OCI-LY7 (cell line): ENCODE measurements around the gene SMIM33. TPM values are rescaled to one million over a fixed set of nuclear protein-coding genes. Genes with fewer than 3 reads are reported as not detected.
"Not testable (repeated sequence)": the region's sequence is repeated elsewhere in the genome, so short reads cannot be mapped to it uniquely, and the experiment has no call there.

Experiments
- BruUV-seq: library from RNA; stranded (reverse); fragments of 400-500 nt; replicated peaks from 2 replicates; lab custom pipeline; 2021; lab: Mats Ljungman, UMichigan
- CTCF ChIA-PET: fragments of 300-600 bp; sonication (Branson Sonifier 250); formaldehyde crosslinking; loops from one replicate; lab custom pipeline; 2022; ENCODE audit warnings: antibody characterized with exemption; ENCODE audit not compliant: unreplicated experiment; lab: Charles Lee
- POLR2A ChIA-PET: fragments of 300-600 bp; sonication (Branson Sonifier 250); formaldehyde crosslinking; loops from one replicate; lab custom pipeline; 2022; ENCODE audit warnings: antibody characterized with exemption; lab: Charles Lee
- DNase-seq: peaks from one replicate; pipeline ENCODE4 v3.0.0-alpha.2; 2015; ENCODE audit warnings: low spot score
- H2AFZ ChIP-seq: fragments of 200-600 bp; sonication (generic), shearing (Covaris generic); 2 replicates; pipeline ENCODE4 v1.6.1; 2014; ENCODE audit warnings: mild to moderate bottlenecking, antibody characterized with exemption, low read length, moderate library complexity
- H3K27ac ChIP-seq: fragments of 200-600 bp; sonication (generic); 2 replicates; pipeline ENCODE4 v1.5.1; 2014; ENCODE audit warnings: mixed run types, low read depth, mild to moderate bottlenecking, moderate library complexity, low read length, inconsistent platforms; ENCODE audit not compliant: poor library complexity, severe bottlenecking
- H3K36me3 ChIP-seq: fragments of 200-600 bp; sonication (generic); 2 replicates; pipeline ENCODE4 v1.6.1; 2014; ENCODE audit warnings: mild to moderate bottlenecking, antibody characterized with exemption, low read length, moderate library complexity, mixed read lengths; ENCODE audit not compliant: insufficient read depth
- H3K4me1 ChIP-seq: fragments of 200-600 bp; sonication (generic); 2 replicates; pipeline ENCODE4 v1.5.1; 2014; ENCODE audit warnings: mild to moderate bottlenecking, low read length; ENCODE audit not compliant: insufficient read depth, poor library complexity, severe bottlenecking
- H3K4me2 ChIP-seq: fragments of 200-600 bp; sonication (generic); 2 replicates; pipeline ENCODE4 v1.6.1; 2014; ENCODE audit warnings: mild to moderate bottlenecking, low read length
- H3K4me3 ChIP-seq: fragments of 200-600 bp; sonication (generic); 2 replicates; pipeline ENCODE4 v1.5.1; 2014; ENCODE audit warnings: mild to moderate bottlenecking, low read depth, low read length; ENCODE audit not compliant: poor library complexity, severe bottlenecking
- H3K79me2 ChIP-seq: fragments of 200-600 bp; sonication (generic); 2 replicates; pipeline ENCODE4 v1.6.1; 2016; ENCODE audit warnings: low read depth, mild to moderate bottlenecking, low read length, moderate library complexity, mixed read lengths; ENCODE audit not compliant: insufficient read depth
- H3K9me2 ChIP-seq: fragments of 200-600 bp; sonication (generic); 2 replicates; pipeline ENCODE4 v1.6.1; 2016; ENCODE audit warnings: mild to moderate bottlenecking, low read length, mixed read lengths; ENCODE audit not compliant: insufficient read depth
- H3K9me3 ChIP-seq: fragments of 200-600 bp; sonication (generic); 2 replicates; pipeline ENCODE4 v1.6.1; 2014; ENCODE audit warnings: mild to moderate bottlenecking, mixed run types, low read length, mixed read lengths
- H4K20me1 ChIP-seq: fragments of 200-600 bp; sonication (generic); 2 replicates; pipeline ENCODE4 v1.6.1; 2014; ENCODE audit warnings: mild to moderate bottlenecking, antibody characterized with exemption, low read length, moderate library complexity, mixed read lengths; ENCODE audit not compliant: insufficient read depth
- EZH2phosphoT487 ChIP-seq: fragments of 200-600 bp; sonication (generic); IDR thresholded peaks from 2 replicates; pipeline ENCODE4 v1.6.1; 2018; ENCODE audit warnings: low read depth, borderline replicate concordance, mild to moderate bottlenecking, mixed run types, antibody characterized with exemption, low read length, moderate library complexity, mixed read lengths
- intact Hi-C: fragments of 100-400 bp; cut with micrococcal nuclease; formaldehyde crosslinking; loops from one replicate; pipeline ENCODE4 v1.10.0; 2022; ENCODE audit not compliant: unreplicated experiment
- total RNA-seq, 2 experiments: library from RNA; depleted of rRNA in 1 of 2; stranded (reverse); fragments of >200 nt in 1 of 2; shearing (Covaris generic) in 1 of 2; gene quantifications; 2 replicates each; pipeline ENCODE4 v1.2.3, GENCODE V29; 2014 to 2022
- TF ChIP-seq, protein P1 (sequence below): fragments of 200-600 bp; sonication (generic); conservative IDR thresholded peaks from 2 replicates; pipeline ENCODE4 v1.5.1; 2014; ENCODE audit warnings: mild to moderate bottlenecking, antibody characterized with exemption, low read length, moderate library complexity, mixed read lengths

Gene SMIM33
- total RNA-seq, 2 experiments from 2014 or later = not detected

GRCh38 chr5:139503879-139504278 lies 33.1 kb downstream of the SMIM33 start:
- H3K4me1 ChIP-seq, H4K20me1 ChIP-seq, H2AFZ ChIP-seq, H3K27ac ChIP-seq, POLR2A ChIA-PET, CTCF ChIA-PET, H3K36me3 ChIP-seq, intact Hi-C loops, H3K4me3 ChIP-seq, BruUV-seq, H3K4me2 ChIP-seq, DNase-seq, H3K9me3 ChIP-seq, H3K9me2 ChIP-seq, H3K79me2 ChIP-seq: not testable (repeated sequence)

DNA sequence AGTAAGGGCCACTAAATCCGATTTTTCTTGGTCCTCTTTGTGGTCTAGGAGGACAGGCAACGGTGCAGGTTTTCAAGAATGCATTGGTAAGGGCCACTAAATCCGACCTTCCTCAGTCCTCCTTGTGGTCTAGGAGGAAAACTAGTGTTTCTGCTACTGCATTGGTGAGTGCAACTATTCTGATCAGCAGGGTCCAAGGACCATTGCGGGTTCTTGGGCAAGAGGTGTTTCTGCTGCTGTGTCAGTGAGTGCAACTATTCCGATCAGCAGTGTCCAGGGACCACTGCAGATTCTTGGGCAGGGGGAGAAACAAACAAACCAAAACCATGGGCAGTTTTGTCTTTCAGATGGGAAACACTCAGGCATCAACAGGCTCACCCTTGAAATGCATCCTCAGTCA lies 33.9 kb downstream of the SMIM33 start:
- DNase-seq, H3K9me3 ChIP-seq, H3K79me2 ChIP-seq, H2AFZ ChIP-seq, H3K4me3 ChIP-seq, H3K4me2 ChIP-seq, CTCF ChIA-PET, H3K9me2 ChIP-seq, intact Hi-C loops, H3K4me1 ChIP-seq, H4K20me1 ChIP-seq, H3K27ac ChIP-seq, BruUV-seq, POLR2A ChIA-PET, H3K36me3 ChIP-seq: not testable (repeated sequence)

- POLR2A ChIA-PET = interaction anchor here (0.5 kb wide), 1 partner anchor 445 kb away, joined by 4 read pairs; no protein-coding TSS in a partner anchor
- H3K9me2 ChIP-seq = no peaks in the 10 kb centered on the region
- peaks cover 23% of the 10 kb centered on the region for H3K4me1 ChIP-seq
- no peak overlapping the region for H3K4me3 ChIP-seq
- H3K9me3 ChIP-seq = no peaks in the 10 kb centered on the region
- H3K36me3 ChIP-seq = no peaks in the 10 kb centered on the region
- no TSS peak for BruUV-seq
- intact Hi-C loops = loop anchor here (1.0 kb wide), 1 partner anchor 91 kb away; no protein-coding TSS in a partner anchor
- H2AFZ ChIP-seq = no peak overlapping the region; the same call in 1 of the 2 replicates
- no peak overlapping the region for H3K4me2 ChIP-seq
- no peak for DNase-seq
- no peaks in the 10 kb centered on the region for H4K20me1 ChIP-seq
- CTCF ChIA-PET = interaction anchor here (1.5 to 1.9 kb wide), 2 partner anchors 90 to 93 kb away, joined by 6 read pairs; no protein-coding TSS in a partner anchor
- no peak for TF ChIP-seq EZH2phosphoT487
- TF ChIP-seq, protein P1, sequence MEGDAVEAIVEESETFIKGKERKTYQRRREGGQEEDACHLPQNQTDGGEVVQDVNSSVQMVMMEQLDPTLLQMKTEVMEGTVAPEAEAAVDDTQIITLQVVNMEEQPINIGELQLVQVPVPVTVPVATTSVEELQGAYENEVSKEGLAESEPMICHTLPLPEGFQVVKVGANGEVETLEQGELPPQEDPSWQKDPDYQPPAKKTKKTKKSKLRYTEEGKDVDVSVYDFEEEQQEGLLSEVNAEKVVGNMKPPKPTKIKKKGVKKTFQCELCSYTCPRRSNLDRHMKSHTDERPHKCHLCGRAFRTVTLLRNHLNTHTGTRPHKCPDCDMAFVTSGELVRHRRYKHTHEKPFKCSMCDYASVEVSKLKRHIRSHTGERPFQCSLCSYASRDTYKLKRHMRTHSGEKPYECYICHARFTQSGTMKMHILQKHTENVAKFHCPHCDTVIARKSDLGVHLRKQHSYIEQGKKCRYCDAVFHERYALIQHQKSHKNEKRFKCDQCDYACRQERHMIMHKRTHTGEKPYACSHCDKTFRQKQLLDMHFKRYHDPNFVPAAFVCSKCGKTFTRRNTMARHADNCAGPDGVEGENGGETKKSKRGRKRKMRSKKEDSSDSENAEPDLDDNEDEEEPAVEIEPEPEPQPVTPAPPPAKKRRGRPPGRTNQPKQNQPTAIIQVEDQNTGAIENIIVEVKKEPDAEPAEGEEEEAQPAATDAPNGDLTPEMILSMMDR = no peak
- no peaks in the 10 kb centered on the region for H3K79me2 ChIP-seq
- H3K27ac ChIP-seq = no peak overlapping the region
Observed at GRCh38 chr5:139512786-139513390, 42.1 kb downstream of the SMIM33 start.
